ENCODE data around the gene LZTFL1. TPM values are rescaled to one million over a fixed set of nuclear protein-coding genes. Genes with fewer than 3 reads are reported as not detected.

Gene LZTFL1
- total RNA-seq, 2 donors from 2014 or later = 12.1 to 19.8 TPM

GRCh38 chr3:45868213-45868612 lies 26.3 kb upstream of the LZTFL1 start:
- 76 to 99% methylated on average over 2 of the region's 2 CpGs for WGBS, 2 experiments (ENCODE audit: insufficient coverage in 1 of 2, insufficient read length in 1 of 2)
- H3K4me1 ChIP-seq (ENCODE audit: control insufficient read depth, insufficient read depth, low read length) = no peaks in the 10 kb centered on the region
- H3K9me3 ChIP-seq (ENCODE audit: control insufficient read depth, low read length) = peaks cover 8% of the 10 kb centered on the region
- no peak overlapping the region for H3K4me3 ChIP-seq (ENCODE audit: low read length)
- no peak overlapping the region for H3K9ac ChIP-seq (ENCODE audit: extremely low read depth, low read length, poor library complexity, severe bottlenecking)
- Mint-ChIP-seq H3K9me3 (peaks cover 6% of the 10 kb centered on the region), H3K27ac (no peak overlapping the region), H3K4me3 (no peak overlapping the region), H3K27me3 (ENCODE audit: insufficient read depth) (peaks cover 19% of the 10 kb centered on the region), H3K36me3 (ENCODE audit: low read depth) (no peaks in the 10 kb centered on the region), H3K4me1 (peaks cover 15% of the 10 kb centered on the region)
- TF ChIP-seq CTCF (conservative IDR thresholded peaks at IDR 0.05) = no peak
- DNase-seq = no peak
- H3K27ac ChIP-seq (ENCODE audit: low read depth, low read length) = no peak overlapping the region
- peaks cover 26% of the 10 kb centered on the region for H3K27me3 ChIP-seq (ENCODE audit: control insufficient read depth, insufficient read depth, low read length, poor library complexity, severe bottlenecking)
- no peaks in the 10 kb centered on the region for H3K36me3 ChIP-seq (ENCODE audit: control insufficient read depth, insufficient read depth, low read length)

- TF ChIP-seq CTCF (conservative IDR thresholded peaks at IDR 0.05) = no peak
- Mint-ChIP-seq H3K27ac (no peak overlapping the region), H3K4me3 (no peak overlapping the region), H3K27me3 (ENCODE audit: insufficient read depth) (peaks cover 28% of the 10 kb centered on the region), H3K4me1 (no peaks in the 10 kb centered on the region), H3K9me3 (peaks cover 6% of the 10 kb centered on the region), H3K36me3 (ENCODE audit: low read depth) (no peaks in the 10 kb centered on the region)
- no peaks in the 10 kb centered on the region for H3K36me3 ChIP-seq (ENCODE audit: control insufficient read depth, insufficient read depth, low read length)
- no peak overlapping the region for H3K9ac ChIP-seq (ENCODE audit: extremely low read depth, low read length, poor library complexity, severe bottlenecking)
- no peak overlapping the region for H3K4me3 ChIP-seq (ENCODE audit: low read length)
- no peak overlapping the region for H3K27ac ChIP-seq (ENCODE audit: low read depth, low read length)
- peaks cover 9% of the 10 kb centered on the region for H3K9me3 ChIP-seq (ENCODE audit: control insufficient read depth, low read length)
- H3K27me3 ChIP-seq (ENCODE audit: control insufficient read depth, insufficient read depth, low read length, poor library complexity, severe bottlenecking) = peaks cover 53% of the 10 kb centered on the region
- no peaks in the 10 kb centered on the region for H3K4me1 ChIP-seq (ENCODE audit: control insufficient read depth, insufficient read depth, low read length)
- DNase-seq = no peak
- WGBS, 2 experiments (ENCODE audit: insufficient coverage in 1 of 2, insufficient read length in 1 of 2) = 94 to 100% methylated on average over 1 to 6 of the region's 6 CpGs
Observed at GRCh38 chr3:45865563-45865962, 23.6 kb upstream of the LZTFL1 start.

GRCh38 chr3:45864760-45865519 lies 23.0 kb upstream of the LZTFL1 start:
- no peak overlapping the region for H3K4me3 Mint-ChIP-seq
- Histone ChIP-seq H3K4me1 (ENCODE audit: control insufficient read depth, insufficient read depth, low read length) (no peaks in the 10 kb centered on the region), H3K4me3 (ENCODE audit: low read length) (no peak overlapping the region), H3K9me3 (ENCODE audit: control insufficient read depth, low read length) (peaks cover 9% of the 10 kb centered on the region), H3K27me3 (ENCODE audit: control insufficient read depth, insufficient read depth, low read length, poor library complexity, severe bottlenecking) (peaks cover 56% of the 10 kb centered on the region), H3K9ac (ENCODE audit: extremely low read depth, low read length, poor library complexity, severe bottlenecking) (no peak overlapping the region), H3K27ac (ENCODE audit: low read depth, low read length) (no peak overlapping the region), H3K36me3 (ENCODE audit: control insufficient read depth, insufficient read depth, low read length) (no peaks in the 10 kb centered on the region)
- no peaks in the 10 kb centered on the region for H3K36me3 Mint-ChIP-seq (ENCODE audit: low read depth)
- H3K9me3 Mint-ChIP-seq = peaks cover 6% of the 10 kb centered on the region
- TF ChIP-seq CTCF (conservative IDR thresholded peaks at IDR 0.05) = no peak
- no peak for DNase-seq
- peaks cover 28% of the 10 kb centered on the region for H3K27me3 Mint-ChIP-seq (ENCODE audit: insufficient read depth)
- H3K27ac Mint-ChIP-seq = no peak overlapping the region
- 72 to 82% methylated on average over 5 to 8 of the region's 8 CpGs for WGBS, 2 experiments (ENCODE audit: insufficient coverage in 1 of 2, insufficient read length in 1 of 2)
- no peaks in the 10 kb centered on the region for H3K4me1 Mint-ChIP-seq

Data from endodermal cell (in vitro differentiated cells).